Germinal center (tissue), 1 donor: ENCODE data around the gene DNAJC30.
"Not testable (repeated sequence)": the region's sequence is repeated elsewhere in the genome, so short reads cannot be mapped to it uniquely, and the experiment has no call there.

Experiments used
- DNase-seq: peaks from one replicate; pipeline ENCODE4 v3.0.0; 2012; ENCODE audit warnings: mixed read lengths, low spot score

DNAJC30 gene

DNA sequence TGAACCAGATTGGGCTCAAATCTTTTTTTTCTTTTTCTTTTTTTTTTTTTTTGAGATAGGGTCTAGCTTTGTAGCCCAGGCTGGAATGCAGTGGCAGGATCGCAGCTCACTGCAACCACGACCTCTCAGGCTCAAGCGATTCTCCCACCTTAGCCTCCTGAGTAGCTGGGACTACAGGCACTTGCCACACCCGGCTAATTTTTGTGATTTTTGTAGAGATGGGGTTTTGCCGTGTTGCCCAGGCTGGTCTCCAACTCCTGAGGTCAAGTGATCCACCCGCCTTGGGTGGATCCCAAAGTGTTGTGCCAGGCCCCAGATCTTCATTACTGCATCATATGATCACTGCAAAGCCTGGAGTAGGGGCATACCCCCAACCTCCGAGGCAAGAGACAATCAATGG, 2.8 kb downstream of the DNAJC30 start:
- DNase-seq, result no peak

- no peak for DNase-seq
These were observed 3.5 kb downstream of the DNAJC30 start for GRCh38 chr7:73679709-73680108.

GRCh38 chr7:73678862-73679261, 4.4 kb downstream of the DNAJC30 start:
- no peak for DNase-seq

DNA sequence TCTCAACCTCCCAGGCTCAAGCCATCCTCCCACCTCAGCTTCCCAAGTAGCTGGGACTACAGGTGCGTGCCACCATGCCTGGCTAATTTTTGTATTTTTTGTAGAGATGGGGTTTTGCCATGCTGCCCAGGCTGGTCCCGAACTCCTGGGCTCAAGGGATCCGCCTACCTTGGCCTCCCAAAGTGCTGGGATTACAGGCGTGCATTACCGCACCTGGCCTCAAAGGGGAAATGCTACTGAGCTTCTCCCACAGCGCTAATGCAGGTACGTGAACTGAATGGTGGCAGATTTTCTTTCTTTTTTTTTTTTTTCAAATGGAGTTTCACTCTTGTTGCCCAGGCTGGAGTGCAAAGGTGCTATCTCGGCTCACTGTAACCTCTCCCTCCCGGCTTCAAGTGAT, 7.2 kb downstream of the DNAJC30 start:
- DNase-seq, result not testable (repeated sequence)

GRCh38 chr7:73674468-73675124, 8.7 kb downstream of the DNAJC30 start:
- DNase-seq, result no peak

DNA sequence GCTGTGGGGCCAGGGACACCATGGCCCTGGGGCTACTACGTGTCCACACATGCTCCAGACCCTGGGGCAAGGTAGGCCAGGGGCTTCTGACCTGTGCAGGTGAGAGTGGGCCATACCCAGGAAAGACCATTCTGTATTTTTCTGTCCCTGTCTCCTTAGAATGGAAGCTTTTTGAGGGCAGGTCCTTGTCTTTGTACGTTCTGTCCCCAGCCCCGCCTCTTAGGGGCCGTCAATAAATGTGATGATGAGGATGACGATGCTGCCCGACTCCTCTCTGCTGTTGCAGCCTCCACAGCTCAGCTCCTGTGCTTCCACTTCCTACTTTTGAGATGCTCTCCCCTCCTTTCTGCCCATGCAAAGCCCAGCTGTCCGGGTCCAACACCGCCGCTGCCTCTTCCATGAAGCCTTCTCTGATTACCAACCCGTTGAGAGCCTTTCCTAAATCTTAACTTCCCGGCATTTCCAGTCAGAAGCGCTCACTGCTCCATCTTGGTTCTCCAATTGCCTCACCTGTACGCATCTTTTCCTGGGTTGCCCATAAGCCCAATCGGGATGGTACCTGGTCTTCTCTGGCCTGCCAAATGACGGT, 11.3 kb downstream of the DNAJC30 start:
- DNase-seq, result no peak

DNA sequence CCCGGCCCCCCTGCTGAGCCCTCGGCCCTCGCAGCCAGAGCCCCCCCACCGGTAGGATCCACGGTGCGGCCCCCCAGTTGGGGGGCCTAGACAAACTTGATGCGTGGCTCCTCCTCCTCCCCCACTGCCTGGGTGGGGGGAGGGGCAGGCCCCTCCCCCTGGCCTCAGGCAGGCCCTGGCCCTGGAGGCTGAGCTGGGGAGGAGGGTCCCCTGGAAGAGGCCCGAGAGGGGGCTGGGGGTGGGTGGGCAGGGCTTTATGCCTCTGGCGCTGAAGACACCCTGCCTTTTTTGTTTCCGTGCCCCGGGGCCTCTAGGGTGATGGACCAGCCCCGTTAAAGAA, 12.0 kb downstream of the DNAJC30 start:
- no peak for DNase-seq

- no peak for DNase-seq
These were observed 13.3 kb downstream of the DNAJC30 start for GRCh38 chr7:73669858-73670385.

- DNase-seq, result no peak
These were observed 14.0 kb downstream of the DNAJC30 start for GRCh38 chr7:73669288-73669701.

GRCh38 chr7:73668886-73669230, 14.4 kb downstream of the DNAJC30 start:
- DNase-seq, result no peak

DNA sequence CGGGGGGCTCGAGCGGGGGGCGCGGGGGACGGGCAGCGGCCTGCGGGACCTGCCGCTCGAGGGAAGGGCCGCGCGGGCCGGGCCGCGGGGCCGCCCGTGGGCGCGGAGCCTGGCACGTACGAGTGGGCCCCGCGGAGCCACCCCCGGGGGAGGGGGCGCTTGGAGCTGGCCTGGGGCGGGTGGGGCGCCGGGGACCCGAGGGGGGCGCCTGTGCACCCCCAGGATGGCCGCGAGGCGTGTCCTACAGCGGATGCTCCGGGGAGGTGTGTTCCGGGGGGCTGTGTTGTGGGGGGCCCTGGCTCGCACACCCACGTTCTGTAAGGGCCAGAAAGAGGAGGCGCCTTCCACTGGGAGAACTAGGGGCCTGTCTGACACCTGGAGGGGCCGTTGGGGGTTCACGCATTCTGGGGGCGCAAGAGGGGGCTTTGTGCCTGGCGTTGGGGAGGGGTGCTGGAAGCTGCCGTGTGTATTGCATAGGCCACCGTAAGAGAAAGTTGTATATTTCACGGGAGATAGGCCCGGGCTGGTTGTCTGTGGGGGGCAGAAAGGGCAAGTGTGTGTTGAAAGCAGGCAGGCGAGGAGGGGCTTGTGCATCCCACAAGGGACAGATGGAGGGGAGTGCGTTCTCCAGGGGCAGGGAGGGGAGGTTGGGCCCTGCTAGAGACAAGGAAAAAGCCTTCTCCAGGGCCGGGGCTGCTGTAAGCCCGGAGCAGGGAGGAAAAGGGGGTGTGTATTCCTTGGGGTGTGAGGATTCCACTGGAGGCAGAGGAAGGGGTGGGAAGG, 15.0 kb downstream of the DNAJC30 start:
- no peak for DNase-seq

- DNase-seq, result peak; percentile 97
These were observed 15.7 kb downstream of the DNAJC30 start, which contains the start of gene VPS37D for GRCh38 chr7:73667344-73668102. VPS37D (plus strand) TSS chr7:73667831; CDS start chr7:73667959, 128 bp downstream.

DNA sequence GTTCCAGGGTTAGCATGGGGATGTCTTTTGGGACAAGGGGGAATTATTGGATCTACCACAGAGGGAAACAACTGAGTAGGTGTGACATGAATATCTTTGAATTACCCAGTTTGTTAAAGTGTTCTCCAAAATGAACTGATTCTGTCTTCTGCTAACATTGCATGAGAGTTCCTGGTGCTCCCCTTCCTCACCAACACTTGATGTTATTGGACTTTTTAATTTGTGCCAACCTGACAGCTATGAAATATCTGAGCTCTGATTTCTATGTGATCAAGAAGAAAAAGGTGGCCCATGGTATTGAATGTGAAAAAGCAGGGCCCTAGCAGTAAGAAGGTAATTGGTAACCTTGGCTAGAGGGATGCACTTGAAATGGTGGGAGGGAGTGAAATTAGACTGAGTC, 20.2 kb downstream of the DNAJC30 start:
- no peak for DNase-seq

DNA sequence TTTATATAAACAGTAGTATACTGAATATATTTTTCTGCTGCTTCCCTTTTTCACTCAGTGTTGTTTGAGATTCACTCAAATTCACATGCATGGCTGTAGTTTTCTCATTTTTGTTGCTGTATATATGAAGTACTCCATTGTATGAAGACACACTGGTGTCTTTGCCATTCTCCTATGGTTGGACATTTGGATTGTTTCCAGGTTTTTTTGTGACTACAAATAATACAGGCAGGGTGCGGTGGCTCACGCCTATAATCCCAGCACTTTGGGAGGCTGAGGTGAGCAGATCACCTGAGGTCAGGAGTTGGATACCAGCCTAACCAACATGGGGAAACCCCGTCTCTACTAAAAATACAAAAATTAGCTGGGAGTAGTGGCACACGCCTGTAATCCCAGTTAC, 22.7 kb downstream of the DNAJC30 start:
- not testable (repeated sequence) for DNase-seq

DNA sequence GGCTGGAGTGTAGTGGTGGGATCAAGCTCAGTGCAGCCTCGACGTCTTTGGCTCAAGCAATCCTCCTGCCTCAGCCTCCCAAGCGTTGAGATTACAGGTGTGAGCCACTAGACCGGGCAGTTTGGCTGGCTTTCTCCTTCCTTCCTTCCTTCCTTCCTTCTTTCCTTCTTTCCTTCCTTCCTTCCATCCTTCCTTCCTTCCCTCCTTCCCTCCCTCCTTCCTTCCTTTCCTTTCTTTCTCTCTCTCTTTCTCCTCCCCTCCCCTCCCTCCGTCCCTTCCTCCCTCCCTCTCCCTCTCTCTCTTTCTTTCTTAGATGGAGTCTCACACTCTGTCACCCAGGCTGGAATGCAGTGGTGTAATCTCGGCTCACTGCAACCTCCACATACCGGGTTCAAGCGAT, 23.3 kb downstream of the DNAJC30 start:
- DNase-seq, result no peak

DNA sequence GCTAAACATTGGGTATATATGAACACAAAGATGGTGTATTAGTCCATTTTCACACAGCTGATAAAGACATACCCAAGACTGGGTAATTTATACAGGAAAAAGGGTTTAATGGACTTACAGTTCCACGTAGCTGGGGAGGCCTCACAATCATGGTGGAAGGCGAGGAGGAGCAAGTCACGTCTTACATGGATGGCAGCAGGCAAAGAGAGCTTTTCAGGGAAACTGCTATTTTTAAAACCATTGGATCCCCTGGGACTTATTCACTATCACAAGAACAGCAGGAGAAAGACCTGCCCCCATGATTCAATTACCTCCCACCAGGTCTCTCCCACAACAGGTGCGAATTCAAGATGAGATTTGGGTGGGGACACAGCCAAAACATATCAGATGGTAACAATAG, 27.9 kb downstream of the DNAJC30 start:
- DNase-seq, result not testable (repeated sequence)

DNA sequence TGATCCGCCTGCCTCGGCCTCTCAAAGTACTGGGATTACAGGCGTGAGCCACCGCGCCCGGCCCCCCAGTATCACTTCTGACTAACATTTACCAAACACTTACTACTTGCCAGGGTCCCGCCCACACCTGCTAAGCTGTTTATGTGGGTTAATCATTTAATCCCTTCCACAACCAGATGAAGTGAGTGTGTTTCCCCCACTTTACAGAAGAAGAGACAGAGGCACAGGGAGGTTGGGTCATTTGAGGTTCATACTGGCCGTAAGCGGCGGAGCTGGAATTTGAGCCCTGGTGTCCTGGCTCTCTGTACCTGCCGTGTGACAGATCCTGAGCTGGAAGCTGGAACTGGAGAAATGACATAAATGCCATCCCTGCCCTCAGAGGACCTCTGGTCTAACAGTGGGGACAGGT, 30.7 kb downstream of the DNAJC30 start:
- DNase-seq, result no peak

- DNase-seq, result no peak
These were observed 32.7 kb downstream of the DNAJC30 start for GRCh38 chr7:73650524-73650923.

- DNase-seq, result no peak
These were observed 33.7 kb downstream of the DNAJC30 start for GRCh38 chr7:73649576-73649975.

- no peak for DNase-seq
These were observed 34.5 kb downstream of the DNAJC30 start for GRCh38 chr7:73648593-73649332.

GRCh38 chr7:73647725-73648592, 35.3 kb downstream of the DNAJC30 start:
- no peak for DNase-seq
